ENCODE data around the gene VSTM2L.

The VSTM2L gene

DNA sequence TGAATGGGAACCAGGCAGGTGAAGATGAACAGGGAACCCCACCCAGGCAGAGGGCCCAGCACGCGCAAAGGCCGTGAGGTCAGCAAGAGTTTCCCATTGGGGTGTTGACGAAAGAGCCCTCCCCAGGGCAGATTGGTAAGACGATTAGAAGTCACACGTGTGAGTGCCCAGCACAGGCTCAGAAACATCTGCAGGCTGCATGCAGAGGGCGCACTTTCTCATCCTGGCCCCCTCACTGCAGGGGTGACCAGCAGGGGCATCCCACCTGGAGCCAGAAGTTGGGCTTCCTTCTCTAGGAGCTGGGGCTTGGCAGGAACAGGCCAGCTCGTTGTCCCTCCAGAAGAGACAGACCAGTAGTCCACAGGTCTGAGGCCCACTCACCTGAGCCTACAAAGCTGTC, 38.4 kb downstream of the VSTM2L start:
- Histone ChIP-seq H3K36me3 (ENCODE audit: control insufficient read depth, insufficient read depth, low read length) (no peaks in the 10 kb centered on the region), H3K27me3 (ENCODE audit: control insufficient read depth, insufficient read depth, low read length) (no peaks in the 10 kb centered on the region), H3K4me1 (ENCODE audit: control insufficient read depth, insufficient read depth, low read length) (no peaks in the 10 kb centered on the region), H3K9ac (ENCODE audit: low read depth, low read length) (no peak overlapping the region), H3K4me3 (ENCODE audit: low read depth, low read length) (no peak overlapping the region), H3K27ac (ENCODE audit: low read depth, low read length) (no peak overlapping the region), H3K9me3 (ENCODE audit: control insufficient read depth, insufficient read depth, low read length) (no peaks in the 10 kb centered on the region)

GRCh38 chr20:37941992-37942391, 39.1 kb downstream of the VSTM2L start:
- H3K4me3 ChIP-seq (ENCODE audit: low read depth, low read length) = no peak overlapping the region
- H3K9me3 ChIP-seq (ENCODE audit: control insufficient read depth, insufficient read depth, low read length) = no peaks in the 10 kb centered on the region
- H3K36me3 ChIP-seq (ENCODE audit: control insufficient read depth, insufficient read depth, low read length) = no peaks in the 10 kb centered on the region
- no peak overlapping the region for H3K27ac ChIP-seq (ENCODE audit: low read depth, low read length)
- no peaks in the 10 kb centered on the region for H3K27me3 ChIP-seq (ENCODE audit: control insufficient read depth, insufficient read depth, low read length)
- H3K9ac ChIP-seq (ENCODE audit: low read depth, low read length) = no peak overlapping the region
- H3K4me1 ChIP-seq (ENCODE audit: control insufficient read depth, insufficient read depth, low read length) = no peaks in the 10 kb centered on the region

DNA sequence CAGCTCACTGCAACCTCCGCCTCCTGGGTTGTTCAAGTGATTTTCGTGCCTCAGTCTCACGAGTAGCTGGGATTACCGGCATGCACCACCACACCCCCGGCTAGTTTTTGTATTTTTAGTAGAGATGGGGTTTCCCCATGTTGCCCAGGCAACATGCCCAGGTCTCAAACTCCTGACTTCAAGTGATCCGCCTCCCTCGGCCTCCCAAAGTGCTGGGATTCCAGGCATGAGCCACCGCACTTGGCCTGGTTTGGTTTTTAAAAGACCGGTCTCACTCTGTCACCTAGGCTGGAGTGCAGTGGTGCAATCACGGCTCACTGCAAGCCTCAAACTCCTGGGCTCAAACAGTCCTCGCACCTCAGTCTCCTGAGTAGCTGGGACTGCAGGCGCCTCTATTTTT, 40.1 kb downstream of the VSTM2L start:
- no peaks in the 10 kb centered on the region for H3K4me1 ChIP-seq (ENCODE audit: control insufficient read depth, insufficient read depth, low read length)
- no peak overlapping the region for H3K27ac ChIP-seq (ENCODE audit: low read depth, low read length)
- H3K27me3 ChIP-seq (ENCODE audit: control insufficient read depth, insufficient read depth, low read length) = no peaks in the 10 kb centered on the region
- H3K36me3 ChIP-seq (ENCODE audit: control insufficient read depth, insufficient read depth, low read length) = no peaks in the 10 kb centered on the region
- H3K9ac ChIP-seq (ENCODE audit: low read depth, low read length) = no peak overlapping the region
- H3K9me3 ChIP-seq (ENCODE audit: control insufficient read depth, insufficient read depth, low read length) = no peaks in the 10 kb centered on the region
- no peak overlapping the region for H3K4me3 ChIP-seq (ENCODE audit: low read depth, low read length)

- Histone ChIP-seq H3K27me3 (ENCODE audit: control insufficient read depth, insufficient read depth, low read length) (no peaks in the 10 kb centered on the region), H3K9me3 (ENCODE audit: control insufficient read depth, insufficient read depth, low read length) (no peaks in the 10 kb centered on the region), H3K4me3 (ENCODE audit: low read depth, low read length) (no peak overlapping the region), H3K9ac (ENCODE audit: low read depth, low read length) (no peak overlapping the region), H3K36me3 (ENCODE audit: control insufficient read depth, insufficient read depth, low read length) (no peaks in the 10 kb centered on the region), H3K27ac (ENCODE audit: low read depth, low read length) (no peak overlapping the region), H3K4me1 (ENCODE audit: control insufficient read depth, insufficient read depth, low read length) (no peaks in the 10 kb centered on the region)
Observed at GRCh38 chr20:37943501-37944455, 40.9 kb downstream of the VSTM2L start.

DNA sequence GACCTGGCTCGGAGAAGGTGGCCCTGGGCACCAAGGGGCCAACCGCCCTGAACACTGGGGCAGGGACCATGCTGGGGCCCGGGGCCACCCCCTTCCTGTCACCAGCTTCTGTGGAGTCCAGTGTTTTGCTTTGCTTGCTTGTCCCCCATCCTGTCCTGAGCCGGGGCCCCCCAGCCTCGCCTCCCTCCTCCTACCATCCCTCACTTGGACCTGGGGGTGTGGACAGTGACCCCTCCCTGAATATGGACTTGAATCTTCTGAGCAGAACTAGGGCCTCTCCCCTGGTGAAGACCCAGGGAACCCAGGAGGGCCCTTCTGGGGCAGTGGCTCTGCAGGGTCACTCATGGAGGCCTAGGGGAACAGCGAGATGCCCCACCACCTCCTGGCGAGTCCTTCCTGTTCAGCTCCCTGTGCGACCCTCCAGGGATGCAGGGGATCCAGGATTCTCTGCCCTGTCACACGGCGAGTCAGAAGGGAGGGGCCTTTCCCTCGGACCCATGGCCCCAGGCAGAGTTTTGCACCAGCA, 41.6 kb downstream of the VSTM2L start:
- Histone ChIP-seq H3K27ac (ENCODE audit: low read depth, low read length) (no peak overlapping the region), H3K4me3 (ENCODE audit: low read depth, low read length) (no peak overlapping the region), H3K9ac (ENCODE audit: low read depth, low read length) (no peak overlapping the region), H3K9me3 (ENCODE audit: control insufficient read depth, insufficient read depth, low read length) (no peaks in the 10 kb centered on the region), H3K27me3 (ENCODE audit: control insufficient read depth, insufficient read depth, low read length) (no peaks in the 10 kb centered on the region), H3K4me1 (ENCODE audit: control insufficient read depth, insufficient read depth, low read length) (no peaks in the 10 kb centered on the region), H3K36me3 (ENCODE audit: control insufficient read depth, insufficient read depth, low read length) (no peaks in the 10 kb centered on the region)

DNA sequence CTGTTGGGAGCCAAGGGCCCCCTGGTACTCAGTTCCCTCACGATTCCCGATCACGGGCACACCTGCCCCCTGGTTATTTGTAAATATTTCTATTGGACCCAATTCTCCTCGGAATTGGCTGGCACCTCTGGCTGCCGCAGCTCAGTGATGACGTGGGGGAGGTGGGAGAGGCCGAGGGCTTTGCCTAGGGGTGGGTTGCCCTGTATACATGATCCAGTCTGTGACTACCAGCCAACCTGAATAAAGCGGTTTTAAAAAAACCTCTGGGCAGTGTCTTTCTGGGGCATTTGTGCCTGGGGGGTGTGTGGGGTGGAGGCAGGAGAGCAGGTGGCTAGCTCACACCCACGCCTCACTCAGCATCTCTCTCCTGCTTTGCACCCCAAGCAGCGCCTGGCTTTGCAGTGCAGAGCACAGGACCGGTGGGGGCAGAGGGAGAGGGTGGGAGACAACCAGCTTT, 42.2 kb downstream of the VSTM2L start:
- Histone ChIP-seq H3K36me3 (ENCODE audit: control insufficient read depth, insufficient read depth, low read length) (no peaks in the 10 kb centered on the region), H3K9ac (ENCODE audit: low read depth, low read length) (no peak overlapping the region), H3K4me3 (ENCODE audit: low read depth, low read length) (no peak overlapping the region), H3K27ac (ENCODE audit: low read depth, low read length) (no peak overlapping the region), H3K4me1 (ENCODE audit: control insufficient read depth, insufficient read depth, low read length) (no peaks in the 10 kb centered on the region), H3K9me3 (ENCODE audit: control insufficient read depth, insufficient read depth, low read length) (no peaks in the 10 kb centered on the region), H3K27me3 (ENCODE audit: control insufficient read depth, insufficient read depth, low read length) (no peaks in the 10 kb centered on the region)

DNA sequence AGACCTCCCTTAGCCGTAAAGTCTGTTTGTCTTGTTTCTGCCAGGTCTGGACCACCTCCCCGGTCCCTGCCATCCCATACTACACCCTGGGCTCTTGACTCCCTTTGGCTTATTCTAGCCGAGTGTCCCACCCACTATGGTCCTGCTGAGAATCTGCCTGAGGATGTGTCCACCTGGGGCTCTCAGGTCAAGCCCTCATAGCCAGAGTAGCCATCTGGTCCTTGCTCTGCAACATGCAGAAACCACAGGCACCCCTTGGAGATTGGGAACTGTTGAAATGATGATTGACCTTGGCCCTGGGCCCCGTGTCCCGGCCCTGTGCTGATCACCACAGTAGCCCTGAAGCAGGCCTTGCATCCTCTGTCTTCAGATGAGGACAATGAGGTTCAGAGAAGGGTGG, 44.0 kb downstream of the VSTM2L start:
- H3K27me3 ChIP-seq (ENCODE audit: control insufficient read depth, insufficient read depth, low read length) = no peaks in the 10 kb centered on the region
- no peak overlapping the region for H3K27ac ChIP-seq (ENCODE audit: low read depth, low read length)
- H3K9me3 ChIP-seq (ENCODE audit: control insufficient read depth, insufficient read depth, low read length) = no peaks in the 10 kb centered on the region
- no peak overlapping the region for H3K9ac ChIP-seq (ENCODE audit: low read depth, low read length)
- H3K4me1 ChIP-seq (ENCODE audit: control insufficient read depth, insufficient read depth, low read length) = no peaks in the 10 kb centered on the region
- no peak overlapping the region for H3K4me3 ChIP-seq (ENCODE audit: low read depth, low read length)
- no peaks in the 10 kb centered on the region for H3K36me3 ChIP-seq (ENCODE audit: control insufficient read depth, insufficient read depth, low read length)

DNA sequence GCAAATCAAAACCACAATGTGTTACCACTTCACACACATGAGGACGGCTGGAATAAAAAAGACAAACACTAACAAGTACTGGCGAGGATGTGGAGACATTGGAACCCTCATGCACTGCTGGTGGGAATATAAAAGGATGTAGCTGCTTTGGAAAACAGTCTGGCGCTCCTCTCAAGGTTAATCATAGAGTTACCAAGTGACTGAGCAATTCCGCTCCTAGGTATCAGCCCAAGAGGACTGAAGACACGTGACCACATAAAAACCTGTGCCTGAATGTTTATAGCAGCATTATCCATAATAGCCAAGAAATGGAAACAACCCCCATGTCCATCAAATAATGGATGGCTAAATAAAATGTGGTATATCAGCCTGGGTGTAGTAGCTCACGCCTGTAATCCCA, 45.0 kb downstream of the VSTM2L start:
- no peaks in the 10 kb centered on the region for H3K9me3 ChIP-seq (ENCODE audit: control insufficient read depth, insufficient read depth, low read length)
- H3K36me3 ChIP-seq (ENCODE audit: control insufficient read depth, insufficient read depth, low read length) = no peaks in the 10 kb centered on the region
- H3K9ac ChIP-seq (ENCODE audit: low read depth, low read length) = no peak overlapping the region
- no peaks in the 10 kb centered on the region for H3K27me3 ChIP-seq (ENCODE audit: control insufficient read depth, insufficient read depth, low read length)
- no peak overlapping the region for H3K4me3 ChIP-seq (ENCODE audit: low read depth, low read length)
- H3K4me1 ChIP-seq (ENCODE audit: control insufficient read depth, insufficient read depth, low read length) = no peaks in the 10 kb centered on the region
- no peak overlapping the region for H3K27ac ChIP-seq (ENCODE audit: low read depth, low read length)

DNA sequence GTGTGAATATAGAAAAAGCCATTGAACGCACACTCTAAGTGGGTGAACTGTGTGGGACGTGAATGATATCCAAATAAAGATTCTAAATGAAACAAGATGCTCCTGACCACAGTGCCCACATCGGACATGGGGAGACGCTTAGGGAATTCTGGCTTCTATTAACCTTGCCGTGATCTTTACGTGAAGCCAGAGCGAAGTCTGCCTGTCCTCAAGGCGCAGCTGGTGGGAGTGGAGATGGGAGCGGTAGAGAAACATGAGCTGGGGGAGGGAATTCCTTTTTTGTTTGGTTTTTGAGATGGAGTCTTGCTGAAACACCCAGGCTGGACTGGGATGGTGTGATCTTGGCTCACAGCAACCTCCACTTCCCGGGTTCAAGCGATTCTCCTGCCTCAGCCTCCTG, 46.0 kb downstream of the VSTM2L start:
- Histone ChIP-seq H3K27ac (ENCODE audit: low read depth, low read length) (no peak overlapping the region), H3K4me1 (ENCODE audit: control insufficient read depth, insufficient read depth, low read length) (no peaks in the 10 kb centered on the region), H3K9ac (ENCODE audit: low read depth, low read length) (no peak overlapping the region), H3K27me3 (ENCODE audit: control insufficient read depth, insufficient read depth, low read length) (no peaks in the 10 kb centered on the region), H3K4me3 (ENCODE audit: low read depth, low read length) (no peak overlapping the region), H3K36me3 (ENCODE audit: control insufficient read depth, insufficient read depth, low read length) (no peaks in the 10 kb centered on the region), H3K9me3 (ENCODE audit: control insufficient read depth, insufficient read depth, low read length) (no peaks in the 10 kb centered on the region)

GRCh38 chr20:37954190-37954589, 51.3 kb downstream of the VSTM2L start:
- no peaks in the 10 kb centered on the region for H3K36me3 ChIP-seq (ENCODE audit: control insufficient read depth, insufficient read depth, low read length)
- peaks cover 4% of the 10 kb centered on the region; the same call in 1 of the 2 replicates for H3K4me1 ChIP-seq (ENCODE audit: control insufficient read depth, insufficient read depth, low read length)
- no peak overlapping the region for H3K9ac ChIP-seq (ENCODE audit: low read depth, low read length)
- H3K27ac ChIP-seq (ENCODE audit: low read depth, low read length) = no peak overlapping the region
- H3K27me3 ChIP-seq (ENCODE audit: control insufficient read depth, insufficient read depth, low read length) = no peaks in the 10 kb centered on the region
- no peaks in the 10 kb centered on the region for H3K9me3 ChIP-seq (ENCODE audit: control insufficient read depth, insufficient read depth, low read length)
- no peak overlapping the region for H3K4me3 ChIP-seq (ENCODE audit: low read depth, low read length)

DNA sequence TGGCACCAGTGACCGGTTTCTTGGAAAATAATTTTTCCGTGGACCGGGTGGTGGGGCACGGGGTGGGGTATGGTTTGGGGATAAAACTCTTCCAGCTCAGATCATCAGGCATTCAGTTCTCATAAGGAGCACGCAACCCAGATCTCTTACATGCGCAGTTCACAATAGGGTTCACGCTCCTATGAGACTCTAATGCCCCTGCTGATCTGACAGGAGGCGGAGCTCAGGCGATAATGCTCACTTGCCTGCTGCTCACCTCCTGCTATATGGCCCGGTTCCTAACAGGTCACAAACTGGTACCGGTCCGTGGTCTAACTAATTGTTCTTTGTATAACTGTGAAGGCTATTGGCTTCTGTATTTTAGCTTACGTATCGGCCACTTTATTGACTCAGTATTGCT, 51.7 kb downstream of the VSTM2L start:
- H3K4me1 ChIP-seq (ENCODE audit: control insufficient read depth, insufficient read depth, low read length) = peaks cover 4% of the 10 kb centered on the region; the same call in 1 of the 2 replicates
- no peaks in the 10 kb centered on the region for H3K9me3 ChIP-seq (ENCODE audit: control insufficient read depth, insufficient read depth, low read length)
- H3K4me3 ChIP-seq (ENCODE audit: low read depth, low read length) = no peak overlapping the region
- no peak overlapping the region for H3K9ac ChIP-seq (ENCODE audit: low read depth, low read length)
- no peak overlapping the region for H3K27ac ChIP-seq (ENCODE audit: low read depth, low read length)
- no peaks in the 10 kb centered on the region for H3K36me3 ChIP-seq (ENCODE audit: control insufficient read depth, insufficient read depth, low read length)
- no peaks in the 10 kb centered on the region for H3K27me3 ChIP-seq (ENCODE audit: control insufficient read depth, insufficient read depth, low read length)

All from HUES48 (cell line).